CD14-positive monocyte (primary cell): Measurements from ENCODE around the gene BRCC3. TPM values are rescaled to one million over a fixed set of nuclear protein-coding genes. Genes with fewer than 3 reads are reported as not detected.

Experiments
- DNase-seq, 3 donors: peaks; one replicate each; pipeline ENCODE4 v3.0.0-alpha.2; 2011 to 2022
- H2AFZ ChIP-seq: 2 replicates; pipeline ENCODE4 v1.6.0; 2012; ENCODE audit warnings: mild to moderate bottlenecking, low read depth, low read length, inconsistent platforms; ENCODE audit not compliant: insufficient read depth, poor library complexity, severe bottlenecking
- H3K27ac ChIP-seq, 2 donors: 1 replicate in 1 of 2; 2 replicates in 1 of 2; pipeline ENCODE4 v1.5.1; 2012 to 2013; ENCODE audit warnings: low read length in 2 of 2, control low read depth in 1 of 2, inconsistent platforms in 1 of 2, low read depth in 1 of 2, mild to moderate bottlenecking in 1 of 2
- H3K27me3 ChIP-seq, 2 donors: one replicate each; pipeline versions ENCODE4 v1.6.0 to v1.6.1; 2011 to 2013; ENCODE audit warnings: low read length in 2 of 2; ENCODE audit not compliant: control insufficient read depth in 2 of 2, insufficient read depth in 2 of 2
- H3K36me3 ChIP-seq, 2 donors: replicated peaks in 1 of 2; 1 replicate in 1 of 2; 2 replicates in 1 of 2; pipeline versions ENCODE4 v1.5.1 to v1.6.1; 2012 to 2013; ENCODE audit warnings: low read length in 2 of 2, control low read depth in 1 of 2, inconsistent platforms in 1 of 2, mild to moderate bottlenecking in 1 of 2; ENCODE audit not compliant: insufficient read depth in 2 of 2, control insufficient read depth in 1 of 2
- H3K4me1 ChIP-seq, 2 donors: 1 replicate in 1 of 2; 2 replicates in 1 of 2; pipeline versions ENCODE4 v1.5.1 to v1.6.1; 2012 to 2013; ENCODE audit warnings: low read length in 2 of 2, control low read depth in 1 of 2, inconsistent platforms in 1 of 2, mild to moderate bottlenecking in 1 of 2, moderate library complexity in 1 of 2; ENCODE audit not compliant: insufficient read depth in 2 of 2, control insufficient read depth in 1 of 2
- H3K4me2 ChIP-seq: replicated peaks from 2 replicates; pipeline ENCODE3; 2012; ENCODE audit warnings: low read length, moderate library complexity, mild to moderate bottlenecking; ENCODE audit not compliant: poor library complexity, severe bottlenecking; ENCODE audit errors: extremely low read depth
- H3K4me3 ChIP-seq, 3 experiments: fragments of 200-600 bp in 1 of 3; sonication (generic) in 1 of 3; replicated peaks in 1 of 3; 1 replicate in 2 of 3; 2 replicates in 1 of 3; pipeline ENCODE4 v1.5.1; 2011 to 2013; ENCODE audit warnings: low read length in 3 of 3, mild to moderate bottlenecking in 3 of 3, control low read depth in 2 of 3, low read depth in 2 of 3, inconsistent platforms in 1 of 3, moderate library complexity in 1 of 3
- H3K79me2 ChIP-seq: 2 replicates; pipeline ENCODE4 v1.6.0; 2012; ENCODE audit warnings: mild to moderate bottlenecking, control low read depth, inconsistent platforms, low read length, moderate library complexity; ENCODE audit not compliant: insufficient read depth
- H3K9ac ChIP-seq: 2 replicates; pipeline ENCODE4 v1.6.0; 2017; ENCODE audit warnings: low read length, mild to moderate bottlenecking; ENCODE audit not compliant: insufficient read depth, poor library complexity, severe bottlenecking
- H3K9me3 ChIP-seq, 2 donors: replicated peaks in 1 of 2; 1 replicate in 1 of 2; 2 replicates in 1 of 2; pipeline versions ENCODE4 v1.5.1 to v1.6.1; 2012 to 2013; ENCODE audit warnings: low read length in 2 of 2, control low read depth in 1 of 2; ENCODE audit not compliant: control insufficient read depth in 1 of 2, insufficient read depth in 1 of 2
- H4K20me1 ChIP-seq: 2 replicates; pipeline ENCODE4 v1.6.0; 2012; ENCODE audit warnings: mild to moderate bottlenecking, low read length, control low read depth, moderate library complexity; ENCODE audit not compliant: insufficient read depth
- H3K27ac Mint-ChIP-seq, 7 donors: one replicate each; pipeline ENCODE4 v1.8.0; 2020; ENCODE audit warnings: mild to moderate bottlenecking in 7 of 7, mixed read lengths in 7 of 7, moderate library complexity in 6 of 7, inconsistent platforms in 2 of 7
- H3K27me3 Mint-ChIP-seq, 3 donors: one replicate each; pipeline ENCODE4 v1.8.0; 2021 to 2022; ENCODE audit warnings: low read depth in 3 of 3, mild to moderate bottlenecking in 3 of 3, mixed read lengths in 3 of 3, moderate library complexity in 3 of 3, inconsistent platforms in 1 of 3
- H3K36me3 Mint-ChIP-seq, 2 donors: one replicate each; pipeline ENCODE4 v1.8.0; 2020; ENCODE audit warnings: mixed read lengths in 2 of 2, inconsistent platforms in 1 of 2, mild to moderate bottlenecking in 1 of 2
- H3K4me1 Mint-ChIP-seq: one replicate; pipeline ENCODE4 v1.8.0; 2020; ENCODE audit warnings: mild to moderate bottlenecking, mixed read lengths
- H3K4me3 Mint-ChIP-seq, 2 donors: one replicate each; pipeline ENCODE4 v1.8.0; 2020; ENCODE audit warnings: mild to moderate bottlenecking in 2 of 2, mixed read lengths in 2 of 2, moderate library complexity in 1 of 2
- H3K9me3 Mint-ChIP-seq, 7 donors: one replicate each; pipeline ENCODE4 v1.8.0; 2020 to 2022; ENCODE audit warnings: mixed read lengths in 7 of 7, mild to moderate bottlenecking in 6 of 7, moderate library complexity in 6 of 7, inconsistent platforms in 2 of 7
- WGBS: methylation state at CpG from one replicate; pipeline ENCODE4 v1.1.5; 2013; ENCODE audit warnings: missing lambda C conversion rate; ENCODE audit not compliant: insufficient coverage; 5-methylcytosine and 5-hydroxymethylcytosine counted together
- intact Hi-C, 2 donors: fragments of 100-400 bp; cut with micrococcal nuclease; formaldehyde crosslinking; loops; one replicate each; pipeline versions ENCODE4 v1.15.0 to v1.15.1; 2023
- polyA plus RNA-seq, 3 donors: library from polyadenylated mRNA; depleted of rRNA in 1 of 3; unstranded in 2 of 3; stranded (reverse) in 1 of 3; fragments of 300-500 nt in 2 of 3; fragments of >200 nt in 1 of 3; fragmentation: Illumina TruSeq in 2 of 3; gene quantifications; 1 replicate in 2 of 3; 2 replicates in 1 of 3; pipeline ENCODE4 v1.2.3, GENCODE V29; 2012 to 2021
- TF ChIP-seq, protein P1 (sequence below): fragments of 200-600 bp; IDR thresholded peaks from one replicate; pipeline ENCODE4 v1.8.0; 2022; ENCODE audit warnings: antibody characterized with exemption, mild to moderate bottlenecking

The BRCC3 gene
- polyA plus RNA-seq, 3 donors: 8.4 to 21.7 (median 10.0) TPM

DNA sequence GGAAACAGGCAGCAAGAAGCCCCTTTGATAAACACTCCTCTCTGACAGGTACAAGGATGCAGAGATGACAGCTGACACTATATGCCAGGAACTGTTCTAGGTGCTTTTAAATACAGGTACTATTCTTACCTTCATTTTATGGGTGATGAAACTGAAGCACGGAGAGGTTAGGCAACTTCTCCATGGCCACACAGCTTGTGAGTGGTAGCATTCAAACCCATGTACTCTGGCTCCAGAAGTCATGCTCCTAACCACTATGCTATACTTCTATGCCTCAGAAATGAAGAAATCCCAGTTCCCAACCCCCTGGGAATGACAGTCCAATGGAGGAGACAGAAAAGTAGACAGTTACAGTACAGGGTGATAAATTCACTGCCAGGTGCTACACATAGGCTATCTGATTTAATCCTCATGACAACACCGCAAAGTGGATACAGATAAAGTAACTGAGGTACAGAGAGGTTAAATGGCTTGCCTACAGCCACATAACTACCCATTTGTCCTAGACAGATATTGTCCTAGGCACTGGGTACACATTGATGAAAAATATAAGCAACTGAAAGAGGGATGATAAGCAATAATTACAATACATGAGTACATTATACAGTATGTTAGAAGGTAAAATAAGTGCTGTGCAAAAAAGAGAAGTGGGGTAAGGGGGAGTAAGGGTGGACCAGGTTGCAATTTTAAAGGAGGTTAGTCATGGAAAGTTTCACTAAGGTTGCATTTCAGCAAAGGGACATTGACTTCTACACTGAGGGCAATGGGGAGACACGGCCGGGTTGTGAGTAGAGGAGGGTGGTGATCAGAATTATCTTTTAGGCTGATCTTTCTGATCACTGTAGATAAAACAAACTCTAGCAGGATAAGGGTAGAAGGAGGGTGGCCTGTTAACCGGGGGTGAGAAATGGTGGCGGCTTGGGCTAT, 47.1 kb upstream of the BRCC3 start:
- peaks cover 0 to 4% of the 10 kb centered on the region in 2 donors for H3K36me3 Mint-ChIP-seq
- intact Hi-C loops: no loop called here
- TF ChIP-seq, protein P1, sequence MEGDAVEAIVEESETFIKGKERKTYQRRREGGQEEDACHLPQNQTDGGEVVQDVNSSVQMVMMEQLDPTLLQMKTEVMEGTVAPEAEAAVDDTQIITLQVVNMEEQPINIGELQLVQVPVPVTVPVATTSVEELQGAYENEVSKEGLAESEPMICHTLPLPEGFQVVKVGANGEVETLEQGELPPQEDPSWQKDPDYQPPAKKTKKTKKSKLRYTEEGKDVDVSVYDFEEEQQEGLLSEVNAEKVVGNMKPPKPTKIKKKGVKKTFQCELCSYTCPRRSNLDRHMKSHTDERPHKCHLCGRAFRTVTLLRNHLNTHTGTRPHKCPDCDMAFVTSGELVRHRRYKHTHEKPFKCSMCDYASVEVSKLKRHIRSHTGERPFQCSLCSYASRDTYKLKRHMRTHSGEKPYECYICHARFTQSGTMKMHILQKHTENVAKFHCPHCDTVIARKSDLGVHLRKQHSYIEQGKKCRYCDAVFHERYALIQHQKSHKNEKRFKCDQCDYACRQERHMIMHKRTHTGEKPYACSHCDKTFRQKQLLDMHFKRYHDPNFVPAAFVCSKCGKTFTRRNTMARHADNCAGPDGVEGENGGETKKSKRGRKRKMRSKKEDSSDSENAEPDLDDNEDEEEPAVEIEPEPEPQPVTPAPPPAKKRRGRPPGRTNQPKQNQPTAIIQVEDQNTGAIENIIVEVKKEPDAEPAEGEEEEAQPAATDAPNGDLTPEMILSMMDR: no peak
- no peaks in the 10 kb centered on the region for H4K20me1 ChIP-seq
- peaks cover 0 to 2% of the 10 kb centered on the region in 2 donors for H3K27me3 ChIP-seq
- no peaks in the 10 kb centered on the region for H3K9me3 ChIP-seq
- H3K79me2 ChIP-seq: peaks cover 11% of the 10 kb centered on the region
- peaks cover 0 to 5% (median 0%) of the 10 kb centered on the region in 7 donors for H3K9me3 Mint-ChIP-seq
- H3K4me3 Mint-ChIP-seq: no peak overlapping the region
- H3K27ac Mint-ChIP-seq: peak overlapping the region in 1 of 7 donors; percentile 34
- H2AFZ ChIP-seq: no peak overlapping the region
- H3K4me3 ChIP-seq: no peak overlapping the region
- H3K9ac ChIP-seq: no peak overlapping the region
- H3K27ac ChIP-seq: no peak overlapping the region
- H3K4me2 ChIP-seq: no peak overlapping the region
- H3K4me1 Mint-ChIP-seq: peaks cover 8% of the 10 kb centered on the region
- H3K36me3 ChIP-seq: no peaks in the 10 kb centered on the region
- WGBS: 100% methylated on average over 1 of the region's 6 CpGs
- peaks cover 5 to 6% of the 10 kb centered on the region in 2 donors for H3K4me1 ChIP-seq
- H3K27me3 Mint-ChIP-seq: peaks cover 0 to 3% (median 0%) of the 10 kb centered on the region in 3 donors
- DNase-seq: no peak

DNA sequence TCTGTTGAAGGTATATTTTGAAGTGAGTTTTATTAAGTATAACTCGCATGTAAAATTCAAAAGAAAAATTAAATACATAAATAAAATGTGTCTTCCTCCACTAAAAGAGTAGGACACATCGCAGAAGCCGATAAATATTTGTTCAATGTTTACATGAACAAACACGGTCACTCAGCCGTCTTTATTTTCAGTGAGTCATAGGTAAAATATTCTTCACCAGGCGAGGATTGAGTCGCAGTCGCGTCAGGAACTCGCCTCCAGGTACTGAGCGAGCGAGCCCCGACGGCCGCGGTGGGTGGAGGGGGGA, 44.9 kb upstream of the BRCC3 start:
- Mint-ChIP-seq H3K4me3 (peak overlapping the region; percentile 76 to 82), H3K4me1 (peaks cover 11% of the 10 kb centered on the region), H3K36me3 (peaks cover 4 to 5% of the 10 kb centered on the region in 2 donors), H3K27me3 (peaks cover 0 to 3% (median 0%) of the 10 kb centered on the region in 3 donors), H3K27ac (peak overlapping the region; percentile 95 to 97 (median 96)), H3K9me3 (peaks cover 0 to 5% (median 0%) of the 10 kb centered on the region in 7 donors)
- WGBS: 0% methylated on average over 1 of the region's 16 CpGs
- Histone ChIP-seq H4K20me1 (no peaks in the 10 kb centered on the region), H3K27me3 (peaks cover 0 to 2% of the 10 kb centered on the region in 2 donors), H3K4me3 (peak overlapping the region; percentile 41 to 70 (median 45)), H3K9ac (peak overlapping the region; percentile 87), H3K4me2 (peak overlapping the region; percentile 46), H3K9me3 (no peaks in the 10 kb centered on the region), H3K79me2 (peaks cover 28% of the 10 kb centered on the region), H3K27ac (peak overlapping the region; percentile 94 to 96), H2AFZ (peak overlapping the region; percentile 41), H3K36me3 (no peaks in the 10 kb centered on the region), H3K4me1 (peaks cover 5 to 6% of the 10 kb centered on the region in 2 donors)
- TF ChIP-seq, protein P1: no peak
- DNase-seq: no peak
- intact Hi-C loops: loop anchor here (5.0 kb wide), 1 partner anchor 46 kb away; the partner anchor contains the start of genes BRCC3 (in 2 of the 2), CMC4 (in 2 of the 2) and MTCP1 (in 2 of the 2)
